HEK293T (cell line): Measurements from ENCODE around the gene RNASE13.

Experiments
- BHLHE40 ChIP-seq: fragments of 450-650 bp; IDR thresholded peaks from 2 replicates; pipeline ENCODE4 v1.6.1; 2016; ENCODE audit warnings: mild to moderate bottlenecking, moderate library complexity, borderline replicate concordance
- CTBP1 ChIP-seq: fragments of 450-650 bp; IDR thresholded peaks from 2 replicates; pipeline ENCODE4 v1.6.1; 2016; ENCODE audit warnings: borderline replicate concordance
- FOXM1 ChIP-seq: fragments of 450-650 bp; IDR thresholded peaks from 2 replicates; pipeline ENCODE4 v1.6.1; 2017; ENCODE audit warnings: mild to moderate bottlenecking, borderline replicate concordance
- HDGF ChIP-seq: fragments of 450-650 bp; IDR thresholded peaks from 2 replicates; pipeline ENCODE4 v1.6.1; 2017; ENCODE audit warnings: antibody characterized with exemption, borderline replicate concordance
- L3MBTL2 ChIP-seq: fragments of 450-650 bp; conservative IDR thresholded peaks from 2 replicates; pipeline ENCODE4 v1.6.1; 2016; ENCODE audit warnings: mild to moderate bottlenecking
- SP1 ChIP-seq: fragments of 450-650 bp; IDR thresholded peaks from 2 replicates; pipeline ENCODE4 v1.6.1; 2017
- SUZ12 ChIP-seq: fragments of 450-650 bp; IDR thresholded peaks from 2 replicates; pipeline ENCODE4 v1.6.1; 2016; ENCODE audit warnings: mild to moderate bottlenecking
- ZNF384 ChIP-seq: fragments of 450-650 bp; IDR thresholded peaks from 2 replicates; pipeline ENCODE4 v1.6.1; 2016

GRCh38 chr14:21042918-21043317 lies 8.3 kb upstream of the RNASE13 start:
- no peak for TF ChIP-seq HDGF
- no peak for TF ChIP-seq FOXM1
- no peak for TF ChIP-seq L3MBTL2
- no peak for TF ChIP-seq SP1
- no peak for TF ChIP-seq CTBP1
- TF ChIP-seq ZNF384, result no peak
- TF ChIP-seq SUZ12, result no peak
- no peak for TF ChIP-seq BHLHE40
